GM19240 (cell line): ENCODE data around the gene FAM227A.
"Not testable (repeated sequence)": the region's sequence is repeated elsewhere in the genome, so short reads cannot be mapped to it uniquely, and the experiment has no call there.

Source experiments
- DNase-seq: peaks from one replicate; pipeline ENCODE4 v3.0.0; 2011; ENCODE audit warnings: low spot score; ENCODE audit not compliant: insufficient read length

Gene FAM227A

GRCh38 chr22:38612217-38613006 is 43.8 kb downstream of the FAM227A start:
- no peak for DNase-seq

- DNase-seq = no peak
Observed at GRCh38 chr22:38611559-38611958, 44.6 kb downstream of the FAM227A start.

GRCh38 chr22:38610234-38610633 is 46.0 kb downstream of the FAM227A start:
- no peak for DNase-seq

GRCh38 chr22:38608992-38609750 is 47.0 kb downstream of the FAM227A start:
- DNase-seq = no peak

DNA sequence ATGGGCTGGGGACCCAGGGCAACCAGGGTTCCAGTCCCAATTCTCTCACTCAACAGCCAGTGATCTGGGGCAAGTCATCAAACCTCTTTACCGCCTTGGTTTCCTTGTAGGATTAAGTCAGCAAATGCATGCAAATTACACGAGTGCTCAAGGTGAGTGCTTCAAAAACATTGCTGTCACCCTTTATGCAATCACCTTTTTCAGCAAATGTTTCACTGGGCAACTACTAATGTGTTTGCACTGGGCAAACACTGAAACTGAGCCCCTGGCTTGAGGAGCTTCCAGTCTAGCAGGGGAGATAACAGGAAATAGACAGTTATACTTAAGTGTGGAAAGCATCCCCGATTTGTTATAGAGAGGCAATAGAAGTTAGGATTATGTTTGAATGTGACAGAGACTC is 48.5 kb downstream of the FAM227A start:
- no peak for DNase-seq

DNA sequence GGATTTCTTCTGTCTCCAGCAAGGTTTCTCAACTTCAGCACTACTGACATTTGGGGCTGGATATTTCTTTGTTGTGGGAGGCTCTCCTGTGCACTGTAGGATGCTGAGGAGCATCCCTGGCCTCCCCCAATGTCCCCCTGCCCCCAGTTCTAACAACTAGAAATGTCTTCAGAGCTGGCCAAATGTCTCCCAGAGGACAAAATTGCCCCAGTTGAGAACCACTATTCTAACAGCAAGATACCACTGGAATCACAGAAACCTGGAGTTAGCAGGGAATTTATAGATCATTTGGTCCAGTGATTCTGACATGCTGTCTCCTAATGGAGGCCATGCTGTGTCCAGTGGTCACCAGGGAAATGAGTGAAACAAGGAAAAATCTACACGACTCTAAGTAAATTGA is 54.0 kb downstream of the FAM227A start:
- no peak for DNase-seq

- DNase-seq = no peak
Observed at GRCh38 chr22:38601221-38601764, 54.9 kb downstream of the FAM227A start.

DNA sequence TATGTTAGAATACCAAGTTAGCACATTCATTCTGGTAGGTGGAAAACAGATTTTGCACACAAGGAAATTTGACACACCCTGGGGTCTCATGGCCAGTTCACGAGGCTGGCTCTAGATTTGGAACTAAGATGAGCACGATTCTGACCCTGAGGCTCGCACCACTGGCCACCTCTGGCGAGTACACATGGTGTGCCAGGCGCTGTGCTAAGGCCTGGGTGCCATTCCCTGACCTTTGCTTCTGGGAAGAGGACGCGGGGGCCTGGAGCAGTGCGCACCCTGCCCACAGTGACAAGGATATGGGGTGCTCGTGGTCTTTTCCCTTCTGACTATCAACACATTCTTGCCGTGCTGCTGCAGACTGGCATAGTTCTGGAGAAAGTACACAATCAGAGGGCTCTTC is 56.7 kb downstream of the FAM227A start:
- no peak for DNase-seq

GRCh38 chr22:38582923-38583322 is 73.3 kb downstream of the FAM227A start:
- DNase-seq = not testable (repeated sequence)

GRCh38 chr22:38578505-38578904 is 77.7 kb downstream of the FAM227A start:
- no peak for DNase-seq

GRCh38 chr22:38572065-38572464 is 84.1 kb downstream of the FAM227A start:
- DNase-seq = no peak

GRCh38 chr22:38570779-38571364 is 85.3 kb downstream of the FAM227A start:
- no peak for DNase-seq

DNA sequence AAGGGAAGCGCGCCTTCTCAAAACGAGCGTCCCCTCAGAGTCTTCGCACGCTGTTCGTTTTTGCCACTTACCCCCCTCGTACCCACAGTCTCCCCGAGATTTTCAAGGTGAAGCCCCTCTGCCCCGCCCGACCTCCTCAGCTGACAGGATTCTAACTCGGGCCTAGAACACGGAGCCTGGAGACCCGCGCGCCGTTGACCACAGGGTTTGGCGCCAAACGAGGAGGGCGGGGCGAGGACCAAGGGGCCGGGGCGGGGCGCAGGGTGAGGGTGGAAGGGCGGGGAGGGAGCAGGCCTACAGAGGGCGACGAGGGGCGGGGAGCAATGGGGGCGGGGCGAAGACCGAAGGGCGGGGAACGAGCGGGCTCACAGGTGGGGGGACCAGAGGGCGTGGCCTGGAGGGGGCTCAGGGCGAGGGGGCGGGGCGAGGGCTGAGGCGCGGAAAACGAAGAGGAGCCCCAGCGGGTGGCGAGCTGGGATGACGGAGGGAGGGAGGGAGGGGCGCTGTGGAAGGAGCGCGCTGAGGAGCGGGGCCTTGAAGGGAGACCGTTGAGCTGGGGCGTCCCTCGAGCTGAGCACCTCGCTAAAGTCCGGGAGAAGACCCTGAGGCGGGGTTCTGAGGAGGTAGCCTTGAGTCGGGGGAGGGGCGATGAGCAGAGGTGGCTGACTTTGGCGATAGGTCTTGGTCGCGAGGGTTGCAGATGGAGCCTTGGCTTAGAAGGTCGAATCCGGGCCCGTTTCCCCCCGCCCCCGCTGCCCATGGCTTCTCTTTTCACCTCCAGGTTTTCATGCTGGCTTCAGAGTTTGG is 86.0 kb downstream of the FAM227A start, which contains the start of gene DMC1:
TSS of gene DMC1 (minus strand) at position 212 of the 807 bp plus-strand sequence. CDS start 1,927 bp downstream, outside the sequence.
- peak; percentile 77 for DNase-seq

DNA sequence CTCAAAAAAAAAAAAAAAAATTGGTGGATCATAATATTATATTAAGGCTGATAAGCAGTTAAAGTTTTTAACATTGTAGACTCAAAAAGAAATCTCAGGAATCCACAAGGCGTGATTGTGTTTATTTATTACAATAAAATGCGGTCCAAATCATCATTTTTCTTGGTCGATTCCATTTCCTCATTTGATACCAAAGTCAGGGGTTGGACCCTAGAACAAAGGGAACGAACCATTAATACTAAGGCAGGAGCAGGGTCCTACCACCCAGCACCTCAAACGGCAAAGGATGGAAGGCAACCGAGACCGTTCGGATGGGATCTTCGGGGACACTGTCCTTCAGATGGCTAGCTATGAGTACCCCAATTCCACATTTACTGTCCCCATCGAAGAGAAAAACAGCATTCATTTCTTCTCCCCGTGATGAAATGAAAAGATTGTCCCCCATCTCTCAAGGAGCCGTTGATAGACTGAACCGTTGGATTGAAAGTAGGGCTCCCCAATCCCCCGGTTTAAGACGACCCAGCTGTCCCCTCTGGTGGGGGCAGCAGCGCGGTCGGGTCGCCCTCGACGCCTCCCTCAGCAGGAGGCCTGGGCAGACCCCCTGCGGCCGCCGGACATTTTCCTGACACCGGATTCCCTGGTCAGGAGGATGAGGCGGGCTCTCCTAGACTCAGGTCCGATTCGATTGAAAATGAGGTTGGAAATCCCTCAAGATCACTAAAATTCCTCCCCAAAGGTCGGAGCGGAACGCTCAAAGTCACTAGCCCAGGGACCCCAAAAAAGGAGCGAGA is 86.8 kb downstream of the FAM227A start:
- no peak for DNase-seq

- no peak for DNase-seq
Observed at GRCh38 chr22:38567531-38568285, 88.5 kb downstream of the FAM227A start.

- no peak for DNase-seq
Observed at GRCh38 chr22:38566726-38567504, 89.3 kb downstream of the FAM227A start.

- no peak for DNase-seq
Observed at GRCh38 chr22:38565441-38565840, 90.8 kb downstream of the FAM227A start.

DNA sequence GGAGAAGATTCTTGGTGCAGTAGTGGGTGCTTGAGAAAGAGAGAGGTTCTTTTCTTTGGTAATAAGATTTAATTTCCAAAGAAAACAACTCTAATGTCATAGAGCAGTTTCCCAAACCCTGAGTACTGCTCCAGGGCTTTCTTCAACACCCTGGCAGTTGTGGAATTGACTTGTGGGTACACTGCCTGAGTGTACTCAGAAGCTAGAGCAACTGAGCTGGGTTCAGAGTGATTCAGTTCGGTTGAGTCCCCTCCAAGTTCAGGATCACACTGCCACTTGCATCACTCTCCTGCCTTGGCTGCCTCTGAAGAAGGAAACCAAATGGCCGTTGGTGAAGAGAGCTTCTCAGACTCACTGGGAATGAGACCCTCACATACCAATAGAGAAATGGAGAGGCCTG is 91.5 kb downstream of the FAM227A start:
- DNase-seq = no peak

GRCh38 chr22:38554281-38554680 is 101.9 kb downstream of the FAM227A start:
- DNase-seq = no peak
